ENCODE data around the gene RERE.

RERE gene

GRCh38 chr1:8370905-8371315 is 446.5 kb downstream of the RERE start:
- in situ Hi-C loops (cut with MboI; ENCODE audit: low pct_unique_long_range_greater_than_20kb, low sequenced_read_pairs, unreplicated experiment), result no loop called here
- no peak for DNase-seq (ENCODE audit: low spot score)
- no peak for TF ChIP-seq CTCF (IDR thresholded peaks at IDR 0.05; ENCODE audit: extremely low read depth, insufficient read depth, missing control alignments)

- no peak for DNase-seq (ENCODE audit: low spot score)
- no peak for TF ChIP-seq CTCF (IDR thresholded peaks at IDR 0.05; ENCODE audit: extremely low read depth, insufficient read depth, missing control alignments)
- in situ Hi-C loops (cut with MboI; ENCODE audit: low pct_unique_long_range_greater_than_20kb, low sequenced_read_pairs, unreplicated experiment), result no loop called here
Measured at GRCh38 chr1:8370046-8370881, 447.2 kb downstream of the RERE start.

GRCh38 chr1:8368956-8369639 is 448.3 kb downstream of the RERE start:
- in situ Hi-C loops (cut with MboI; ENCODE audit: low pct_unique_long_range_greater_than_20kb, low sequenced_read_pairs, unreplicated experiment), result no loop called here
- no peak for DNase-seq (ENCODE audit: low spot score)
- TF ChIP-seq CTCF (IDR thresholded peaks at IDR 0.05; ENCODE audit: extremely low read depth, insufficient read depth, missing control alignments), result no peak

- DNase-seq (ENCODE audit: low spot score), result no peak
- in situ Hi-C loops (cut with MboI; ENCODE audit: low pct_unique_long_range_greater_than_20kb, low sequenced_read_pairs, unreplicated experiment), result no loop called here
- TF ChIP-seq CTCF (IDR thresholded peaks at IDR 0.05; ENCODE audit: extremely low read depth, insufficient read depth, missing control alignments), result no peak
Measured at GRCh38 chr1:8367571-8368194, 449.8 kb downstream of the RERE start.

- in situ Hi-C loops (cut with MboI; ENCODE audit: low pct_unique_long_range_greater_than_20kb, low sequenced_read_pairs, unreplicated experiment), result no loop called here
- DNase-seq (ENCODE audit: low spot score), result no peak
- no peak for TF ChIP-seq CTCF (IDR thresholded peaks at IDR 0.05; ENCODE audit: extremely low read depth, insufficient read depth, missing control alignments)
Measured at GRCh38 chr1:8365661-8366362, 451.6 kb downstream of the RERE start.

Data from GM13977 (cell line).